Measurements from ENCODE around the gene TIGD4.

DNA sequence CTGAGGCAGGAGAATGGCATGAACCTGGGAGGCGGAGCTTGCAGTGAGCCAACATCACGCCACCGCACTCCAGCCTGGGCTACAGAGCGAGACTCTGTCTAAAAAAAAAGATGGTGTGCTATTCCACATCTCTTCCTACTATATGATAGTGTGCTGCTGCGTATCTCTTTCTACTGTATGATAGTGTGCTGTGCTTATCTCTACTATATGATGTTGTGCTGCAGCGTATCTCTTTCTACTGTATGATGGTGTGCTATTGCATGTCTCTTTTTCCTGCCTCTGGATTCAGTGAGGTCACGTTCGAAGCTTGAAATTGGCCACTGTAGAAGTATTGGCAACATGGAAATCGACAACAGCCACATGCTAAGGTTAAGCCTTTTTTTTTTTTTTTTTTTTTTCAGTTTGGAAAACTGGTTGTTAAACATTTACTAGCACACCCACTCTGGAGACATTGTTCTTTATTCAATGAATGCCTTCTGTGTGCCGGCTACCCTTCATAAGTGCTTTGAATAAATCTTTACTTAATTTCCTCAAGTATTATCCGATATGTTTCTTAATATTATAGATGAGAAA, 31.3 kb upstream of the TIGD4 start:
- TF ChIP-seq POLR2AphosphoS5 (IDR thresholded peaks at IDR 0.05; ENCODE audit: low read depth, low read length), result no peak
- TF ChIP-seq, protein P1, sequence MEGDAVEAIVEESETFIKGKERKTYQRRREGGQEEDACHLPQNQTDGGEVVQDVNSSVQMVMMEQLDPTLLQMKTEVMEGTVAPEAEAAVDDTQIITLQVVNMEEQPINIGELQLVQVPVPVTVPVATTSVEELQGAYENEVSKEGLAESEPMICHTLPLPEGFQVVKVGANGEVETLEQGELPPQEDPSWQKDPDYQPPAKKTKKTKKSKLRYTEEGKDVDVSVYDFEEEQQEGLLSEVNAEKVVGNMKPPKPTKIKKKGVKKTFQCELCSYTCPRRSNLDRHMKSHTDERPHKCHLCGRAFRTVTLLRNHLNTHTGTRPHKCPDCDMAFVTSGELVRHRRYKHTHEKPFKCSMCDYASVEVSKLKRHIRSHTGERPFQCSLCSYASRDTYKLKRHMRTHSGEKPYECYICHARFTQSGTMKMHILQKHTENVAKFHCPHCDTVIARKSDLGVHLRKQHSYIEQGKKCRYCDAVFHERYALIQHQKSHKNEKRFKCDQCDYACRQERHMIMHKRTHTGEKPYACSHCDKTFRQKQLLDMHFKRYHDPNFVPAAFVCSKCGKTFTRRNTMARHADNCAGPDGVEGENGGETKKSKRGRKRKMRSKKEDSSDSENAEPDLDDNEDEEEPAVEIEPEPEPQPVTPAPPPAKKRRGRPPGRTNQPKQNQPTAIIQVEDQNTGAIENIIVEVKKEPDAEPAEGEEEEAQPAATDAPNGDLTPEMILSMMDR (IDR thresholded peaks at IDR 0.05), result no peak
- TF ChIP-seq, protein P2, sequence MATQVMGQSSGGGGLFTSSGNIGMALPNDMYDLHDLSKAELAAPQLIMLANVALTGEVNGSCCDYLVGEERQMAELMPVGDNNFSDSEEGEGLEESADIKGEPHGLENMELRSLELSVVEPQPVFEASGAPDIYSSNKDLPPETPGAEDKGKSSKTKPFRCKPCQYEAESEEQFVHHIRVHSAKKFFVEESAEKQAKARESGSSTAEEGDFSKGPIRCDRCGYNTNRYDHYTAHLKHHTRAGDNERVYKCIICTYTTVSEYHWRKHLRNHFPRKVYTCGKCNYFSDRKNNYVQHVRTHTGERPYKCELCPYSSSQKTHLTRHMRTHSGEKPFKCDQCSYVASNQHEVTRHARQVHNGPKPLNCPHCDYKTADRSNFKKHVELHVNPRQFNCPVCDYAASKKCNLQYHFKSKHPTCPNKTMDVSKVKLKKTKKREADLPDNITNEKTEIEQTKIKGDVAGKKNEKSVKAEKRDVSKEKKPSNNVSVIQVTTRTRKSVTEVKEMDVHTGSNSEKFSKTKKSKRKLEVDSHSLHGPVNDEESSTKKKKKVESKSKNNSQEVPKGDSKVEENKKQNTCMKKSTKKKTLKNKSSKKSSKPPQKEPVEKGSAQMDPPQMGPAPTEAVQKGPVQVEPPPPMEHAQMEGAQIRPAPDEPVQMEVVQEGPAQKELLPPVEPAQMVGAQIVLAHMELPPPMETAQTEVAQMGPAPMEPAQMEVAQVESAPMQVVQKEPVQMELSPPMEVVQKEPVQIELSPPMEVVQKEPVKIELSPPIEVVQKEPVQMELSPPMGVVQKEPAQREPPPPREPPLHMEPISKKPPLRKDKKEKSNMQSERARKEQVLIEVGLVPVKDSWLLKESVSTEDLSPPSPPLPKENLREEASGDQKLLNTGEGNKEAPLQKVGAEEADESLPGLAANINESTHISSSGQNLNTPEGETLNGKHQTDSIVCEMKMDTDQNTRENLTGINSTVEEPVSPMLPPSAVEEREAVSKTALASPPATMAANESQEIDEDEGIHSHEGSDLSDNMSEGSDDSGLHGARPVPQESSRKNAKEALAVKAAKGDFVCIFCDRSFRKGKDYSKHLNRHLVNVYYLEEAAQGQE (IDR thresholded peaks at IDR 0.05; ENCODE audit: insufficient read depth in 1 of 2, low read depth in 2 of 2, low read length in 1 of 2), result no peak
- no peak for TF ChIP-seq SIN3A (IDR thresholded peaks at IDR 0.05; ENCODE audit: borderline replicate concordance, insufficient read depth, low read depth, low read length)
